ENCODE results near the gene CNOT3. TPM values are rescaled to one million over a fixed set of nuclear protein-coding genes. Genes with fewer than 3 reads are reported as not detected.

CNOT3 gene
- total and polyA plus RNA-seq, 2 of the 13 experiments (the other 11 are each of a cell fraction or from before 2014, with no cell fraction given), result 4.3 to 5.8 TPM

- no peak for TF ChIP-seq ZNF512 (CRISPR knock-in tag; IDR thresholded peaks at IDR 0.05)
- no peak for TF ChIP-seq GRHL1 (CRISPR knock-in tag; conservative IDR thresholded peaks at IDR 0.05)
- no peak; the same call in 1 of the 2 replicates for TF ChIP-seq ZNF709 (CRISPR knock-in tag; IDR thresholded peaks at IDR 0.05)
- no peak for TF ChIP-seq ZNF484 (CRISPR knock-in tag; IDR thresholded peaks at IDR 0.05; ENCODE audit: borderline replicate concordance, low read depth)
- no peak for TF ChIP-seq RXRB (CRISPR knock-in tag; IDR thresholded peaks at IDR 0.05; ENCODE audit: borderline replicate concordance)
- no peak for TF ChIP-seq AHDC1 (CRISPR knock-in tag; IDR thresholded peaks at IDR 0.05; ENCODE audit: borderline replicate concordance)
- TF ChIP-seq ZBTB40 (IDR thresholded peaks at IDR 0.05), result no peak
- TF ChIP-seq ZBTB40 (CRISPR knock-in tag; IDR thresholded peaks at IDR 0.05), result peak; percentile 67
- TF ChIP-seq NCOA5 (CRISPR knock-in tag; IDR thresholded peaks at IDR 0.05), result no peak
- TF ChIP-seq ZNF746 (CRISPR knock-in tag; IDR thresholded peaks at IDR 0.05), result no peak
Observed at GRCh38 chr19:54189735-54190502, 52.4 kb downstream of the CNOT3 start (continued).

Measured in HepG2 (cell line).